Loucy (cell line): ENCODE data around the gene CCDC180.

Experiments used
- EZH2phosphoT487 ChIP-seq: fragments of 200-600 bp; IDR thresholded peaks from 2 replicates; pipeline ENCODE4 v1.6.1; 2018; ENCODE audit warnings: antibody characterized with exemption, mild to moderate bottlenecking, moderate library complexity, borderline replicate concordance
- TF ChIP-seq, protein P1 (sequence below): fragments of 200-600 bp; sonication (generic); conservative IDR thresholded peaks from 2 replicates; pipeline ENCODE4 v1.5.1; 2014; ENCODE audit warnings: mild to moderate bottlenecking, antibody characterized with exemption, low read length

- TF ChIP-seq, protein P1, sequence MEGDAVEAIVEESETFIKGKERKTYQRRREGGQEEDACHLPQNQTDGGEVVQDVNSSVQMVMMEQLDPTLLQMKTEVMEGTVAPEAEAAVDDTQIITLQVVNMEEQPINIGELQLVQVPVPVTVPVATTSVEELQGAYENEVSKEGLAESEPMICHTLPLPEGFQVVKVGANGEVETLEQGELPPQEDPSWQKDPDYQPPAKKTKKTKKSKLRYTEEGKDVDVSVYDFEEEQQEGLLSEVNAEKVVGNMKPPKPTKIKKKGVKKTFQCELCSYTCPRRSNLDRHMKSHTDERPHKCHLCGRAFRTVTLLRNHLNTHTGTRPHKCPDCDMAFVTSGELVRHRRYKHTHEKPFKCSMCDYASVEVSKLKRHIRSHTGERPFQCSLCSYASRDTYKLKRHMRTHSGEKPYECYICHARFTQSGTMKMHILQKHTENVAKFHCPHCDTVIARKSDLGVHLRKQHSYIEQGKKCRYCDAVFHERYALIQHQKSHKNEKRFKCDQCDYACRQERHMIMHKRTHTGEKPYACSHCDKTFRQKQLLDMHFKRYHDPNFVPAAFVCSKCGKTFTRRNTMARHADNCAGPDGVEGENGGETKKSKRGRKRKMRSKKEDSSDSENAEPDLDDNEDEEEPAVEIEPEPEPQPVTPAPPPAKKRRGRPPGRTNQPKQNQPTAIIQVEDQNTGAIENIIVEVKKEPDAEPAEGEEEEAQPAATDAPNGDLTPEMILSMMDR: no peak
- no peak for TF ChIP-seq EZH2phosphoT487
These were observed 31.1 kb upstream of the CCDC180 start for GRCh38 chr9:97276310-97276852.
